Measurements from ENCODE around the gene DHX38.
"Not testable (repeated sequence)": the region's sequence is repeated elsewhere in the genome, so short reads cannot be mapped to it uniquely, and the experiment has no call there.

DHX38 gene

GRCh38 chr16:72093448-72094265 lies at the start of gene DHX38, which contains the start of gene TXNL4B:
Gene DHX38, plus strand, starts transcription at chr16:72093847. Its CDS starts 2,311 bp downstream, at chr16:72096158.
Gene TXNL4B, minus strand, starts transcription at chr16:72093620. Its CDS starts 2,871 bp downstream, at chr16:72090749.
- DNase-seq (ENCODE audit: low read depth), result peak; percentile 99
- no peak for TF ChIP-seq CTCF (IDR thresholded peaks at IDR 0.05; ENCODE audit: low read length, missing control alignments)
- H3K4me3 ChIP-seq (replicated peaks; ENCODE audit: low read depth, low read length), result peak within 1 kb of the TSS; percentile 99

- DNase-seq (ENCODE audit: low read depth), result no peak
- no peak for TF ChIP-seq CTCF (IDR thresholded peaks at IDR 0.05; ENCODE audit: low read length, missing control alignments)
- no peak overlapping the region for H3K4me3 ChIP-seq (replicated peaks; ENCODE audit: low read depth, low read length)
Measured at GRCh38 chr16:72044296-72044695, 49.4 kb upstream of the DHX38 start.

GRCh38 chr16:72044825-72045359 lies 48.8 kb upstream of the DHX38 start:
- no peak overlapping the region for H3K4me3 ChIP-seq (replicated peaks; ENCODE audit: low read depth, low read length)
- no peak for DNase-seq (ENCODE audit: low read depth)
- no peak for TF ChIP-seq CTCF (IDR thresholded peaks at IDR 0.05; ENCODE audit: low read length, missing control alignments)

- no peak overlapping the region for H3K4me3 ChIP-seq (replicated peaks; ENCODE audit: low read depth, low read length)
- TF ChIP-seq CTCF (IDR thresholded peaks at IDR 0.05; ENCODE audit: low read length, missing control alignments), result no peak
- DNase-seq (ENCODE audit: low read depth), result no peak
Measured at GRCh38 chr16:72049110-72049509, 44.5 kb upstream of the DHX38 start.

- DNase-seq (ENCODE audit: low read depth), result no peak
Measured at GRCh38 chr16:72050769-72051464, 42.7 kb upstream of the DHX38 start.

GRCh38 chr16:72051818-72052217 lies 41.8 kb upstream of the DHX38 start:
- no peak for TF ChIP-seq CTCF (IDR thresholded peaks at IDR 0.05; ENCODE audit: low read length, missing control alignments)
- DNase-seq (ENCODE audit: low read depth), result no peak
- no peak overlapping the region for H3K4me3 ChIP-seq (replicated peaks; ENCODE audit: low read depth, low read length)

More at GRCh38 chr16:72050769-72051464, 42.7 kb upstream of the DHX38 start:
- no peak overlapping the region for H3K4me3 ChIP-seq (replicated peaks; ENCODE audit: low read depth, low read length)
- TF ChIP-seq CTCF (IDR thresholded peaks at IDR 0.05; ENCODE audit: low read length, missing control alignments), result no peak

GRCh38 chr16:72054254-72054847 lies 39.3 kb upstream of the DHX38 start, which contains the start of gene HP:
Gene HP, plus strand, starts transcription at chr16:72054505. Its CDS starts 148 bp downstream, at chr16:72054653.
- DNase-seq (ENCODE audit: low read depth), result peak; percentile 17
- H3K4me3 ChIP-seq (replicated peaks; ENCODE audit: low read depth, low read length), result not testable (repeated sequence)
